Measurements from ENCODE around the gene METTL1.

GRCh38 chr12:57740656-57741412 lies 31.1 kb downstream of the METTL1 start:
- TF ChIP-seq POLR2A (IDR thresholded peaks at IDR 0.05; ENCODE audit: low read depth, low read length) (no peak), POLR2AphosphoS5 (IDR thresholded peaks at IDR 0.05; ENCODE audit: low read depth, low read length) (no peak)
